Omental fat pad (tissue), 4 donors: ENCODE data around the gene ATP6V1G1. TPM values are rescaled to one million over a fixed set of nuclear protein-coding genes. Genes with fewer than 3 reads are reported as not detected.

Experiments used
- ATAC-seq: fragments of 150-250 bp; one replicate; pipeline ENCODE4 v1.9.1; 2016; ENCODE audit warnings: mild to moderate bottlenecking, moderate library complexity; ENCODE audit not compliant: low FRiP score
- DNase-seq: peaks from one replicate; pipeline ENCODE4 v3.0.0-alpha.2; 2019; ENCODE audit warnings: low spot score
- total RNA-seq, 4 donors: library from RNA; depleted of rRNA; stranded (reverse); fragments of >200 nt; gene quantifications; one replicate each; pipeline ENCODE4 v1.1.0, GENCODE V29; 2016
- TF ChIP-seq, protein P1 (sequence below), 3 donors: fragments of 450-650 bp; IDR thresholded peaks; one replicate each; pipeline ENCODE4 v1.5.1; 2016 to 2017; ENCODE audit warnings: antibody characterized with exemption in 3 of 3, mild to moderate bottlenecking in 3 of 3, moderate library complexity in 2 of 3

The ATP6V1G1 gene, protein sequence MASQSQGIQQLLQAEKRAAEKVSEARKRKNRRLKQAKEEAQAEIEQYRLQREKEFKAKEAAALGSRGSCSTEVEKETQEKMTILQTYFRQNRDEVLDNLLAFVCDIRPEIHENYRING
- total RNA-seq: 100 to 1,000 TPM; 101 to 152 (median 139) TPM

GRCh38 chr9:114587345-114588202, at the start of gene ATP6V1G1:
TSS of gene ATP6V1G1 (plus strand) at chr9:114587769. CDS start at chr9:114587839, 70 bp downstream.
- DNase-seq: peak; percentile 98
- TF ChIP-seq, protein P1, sequence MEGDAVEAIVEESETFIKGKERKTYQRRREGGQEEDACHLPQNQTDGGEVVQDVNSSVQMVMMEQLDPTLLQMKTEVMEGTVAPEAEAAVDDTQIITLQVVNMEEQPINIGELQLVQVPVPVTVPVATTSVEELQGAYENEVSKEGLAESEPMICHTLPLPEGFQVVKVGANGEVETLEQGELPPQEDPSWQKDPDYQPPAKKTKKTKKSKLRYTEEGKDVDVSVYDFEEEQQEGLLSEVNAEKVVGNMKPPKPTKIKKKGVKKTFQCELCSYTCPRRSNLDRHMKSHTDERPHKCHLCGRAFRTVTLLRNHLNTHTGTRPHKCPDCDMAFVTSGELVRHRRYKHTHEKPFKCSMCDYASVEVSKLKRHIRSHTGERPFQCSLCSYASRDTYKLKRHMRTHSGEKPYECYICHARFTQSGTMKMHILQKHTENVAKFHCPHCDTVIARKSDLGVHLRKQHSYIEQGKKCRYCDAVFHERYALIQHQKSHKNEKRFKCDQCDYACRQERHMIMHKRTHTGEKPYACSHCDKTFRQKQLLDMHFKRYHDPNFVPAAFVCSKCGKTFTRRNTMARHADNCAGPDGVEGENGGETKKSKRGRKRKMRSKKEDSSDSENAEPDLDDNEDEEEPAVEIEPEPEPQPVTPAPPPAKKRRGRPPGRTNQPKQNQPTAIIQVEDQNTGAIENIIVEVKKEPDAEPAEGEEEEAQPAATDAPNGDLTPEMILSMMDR (IDR thresholded peaks at IDR 0.05): no peak
- ATAC-seq: peak; percentile 99

DNA sequence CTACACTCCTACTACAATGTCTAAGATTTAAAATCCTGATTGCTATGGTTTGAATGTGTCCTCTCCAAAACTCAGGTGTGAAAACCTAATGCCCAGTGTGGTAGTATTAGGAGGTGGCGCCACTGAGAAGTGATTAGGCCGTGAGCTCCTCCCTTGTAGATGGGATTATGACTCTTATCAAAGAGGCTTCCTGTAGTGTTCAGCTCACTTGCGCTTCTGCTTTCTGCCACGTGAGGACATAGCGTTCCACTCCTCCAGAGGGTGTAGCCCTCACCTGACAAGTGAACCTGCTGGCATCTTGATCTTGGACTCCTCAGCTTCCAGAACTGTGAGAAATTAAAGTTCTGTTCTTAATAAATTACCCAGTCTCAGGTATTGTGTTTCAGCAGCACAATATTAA, 49.3 kb upstream of the ATP6V1G1 start:
- DNase-seq (no peak), ATAC-seq (peak; percentile 66)
- TF ChIP-seq, protein P1 (IDR thresholded peaks at IDR 0.05): no peak

DNA sequence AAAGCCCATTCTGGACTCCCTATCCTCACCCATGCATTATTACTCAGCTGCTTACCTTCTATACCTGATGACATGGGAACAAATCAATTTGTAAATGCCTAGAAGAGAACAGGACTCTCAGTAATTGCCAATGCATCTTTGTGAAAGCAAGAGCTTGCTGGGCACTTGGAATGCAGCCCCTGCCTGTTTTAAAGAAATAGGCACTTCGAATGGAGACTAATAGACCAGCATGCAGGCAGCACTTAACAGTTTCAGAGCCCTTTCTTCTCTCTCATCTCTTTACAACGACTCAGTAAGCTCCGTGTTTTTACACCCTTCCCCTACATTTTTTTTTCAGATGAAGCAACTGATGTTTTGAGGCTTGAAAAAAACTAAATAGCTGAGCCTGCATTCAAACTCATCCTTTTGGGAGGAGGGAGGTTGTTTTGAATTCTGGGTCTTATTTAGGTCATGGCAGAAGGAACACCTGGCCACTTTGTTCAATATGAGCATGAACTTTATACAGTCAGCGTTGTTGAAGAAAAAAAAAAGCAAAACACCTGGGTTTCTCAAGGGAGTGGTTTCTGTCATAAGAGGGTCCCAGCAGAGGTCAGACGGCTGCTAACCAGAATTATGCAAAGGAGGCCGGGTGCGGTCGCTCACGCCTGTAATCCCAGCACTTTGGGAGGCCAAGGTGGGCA, 47.7 kb upstream of the ATP6V1G1 start:
- TF ChIP-seq, protein P1 (IDR thresholded peaks at IDR 0.05): no peak
- ATAC-seq (no peak), DNase-seq (no peak)

GRCh38 chr9:114545055-114545454, 42.5 kb upstream of the ATP6V1G1 start:
- TF ChIP-seq, protein P1 (IDR thresholded peaks at IDR 0.05): no peak
- DNase-seq (no peak), ATAC-seq (no peak)

DNA sequence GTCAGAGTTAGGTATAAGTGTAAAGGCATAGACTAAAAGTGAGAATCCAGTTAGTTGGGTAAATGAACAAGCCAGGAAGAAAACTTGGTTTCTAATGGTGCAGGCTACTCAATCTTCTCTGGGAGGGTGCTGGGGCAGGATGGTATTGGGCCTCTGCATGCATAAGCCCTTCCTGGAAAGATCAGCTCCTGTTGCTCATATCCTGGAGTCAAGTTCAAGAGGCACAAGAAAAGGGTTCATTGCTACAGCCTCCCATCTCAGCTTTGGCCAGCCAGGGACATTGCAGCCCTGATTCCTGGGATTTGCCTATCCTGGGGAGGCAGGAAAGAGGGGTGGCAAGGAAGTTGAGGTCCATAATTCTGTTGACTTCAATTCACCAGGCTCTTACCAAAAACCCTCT, 40.7 kb upstream of the ATP6V1G1 start:
- ATAC-seq: no peak
- no peak for DNase-seq
- TF ChIP-seq, protein P1 (IDR thresholded peaks at IDR 0.05): no peak

GRCh38 chr9:114549697-114550330, 37.8 kb upstream of the ATP6V1G1 start:
- TF ChIP-seq, protein P1 (IDR thresholded peaks at IDR 0.05): no peak
- no peak for ATAC-seq
- no peak for DNase-seq
